ENCODE measurements around the gene MLX. TPM values are rescaled to one million over a fixed set of nuclear protein-coding genes. Genes with fewer than 3 reads are reported as not detected.

The MLX gene
- polyA plus RNA-seq, 2 donors, result 36.8 to 38.3 TPM

- Histone ChIP-seq H3K27me3 (ENCODE audit: control insufficient read depth in 1 of 2, insufficient read depth in 2 of 2, low read length in 2 of 2) (no peaks in the 10 kb centered on the region), H3K4me3 (ENCODE audit: low read depth in 1 of 2, low read length in 2 of 2) (peak overlapping the region in 1 of 2 donors; percentile 5), H3K9me3 (ENCODE audit: control insufficient read depth in 2 of 2, insufficient read depth in 1 of 2, low read depth in 1 of 2, low read length in 1 of 2) (no peaks in the 10 kb centered on the region), H3K4me1 (ENCODE audit: control insufficient read depth in 2 of 2, insufficient read depth in 2 of 2, low read length in 1 of 2) (peaks cover 13 to 38% of the 10 kb centered on the region in 2 donors), H3K36me3 (ENCODE audit: control insufficient read depth in 2 of 2, insufficient read depth in 2 of 2, low read length in 1 of 2) (peaks cover 7 to 25% of the 10 kb centered on the region in 2 donors), H3K27ac (ENCODE audit: low read depth in 2 of 2, low read length in 1 of 2) (peak overlapping the region in 1 of 2 donors; percentile 97)
- 81 to 85% methylated on average over 9 of the region's 9 CpGs for WGBS, 2 donors
Measured at GRCh38 chr17:42563950-42564349, 3.0 kb upstream of the MLX start.

GRCh38 chr17:42564815-42565522, 1.9 kb upstream of the MLX start:
- Histone ChIP-seq H3K27me3 (ENCODE audit: control insufficient read depth in 1 of 2, insufficient read depth in 2 of 2, low read length in 2 of 2) (no peaks in the 10 kb centered on the region), H3K4me1 (ENCODE audit: control insufficient read depth in 2 of 2, insufficient read depth in 2 of 2, low read length in 1 of 2) (peaks cover 13 to 38% of the 10 kb centered on the region in 2 donors), H3K27ac (ENCODE audit: low read depth in 2 of 2, low read length in 1 of 2) (peak overlapping the region in 1 of 2 donors; percentile 94), H3K36me3 (ENCODE audit: control insufficient read depth in 2 of 2, insufficient read depth in 2 of 2, low read length in 1 of 2) (peaks cover 15 to 35% of the 10 kb centered on the region in 2 donors), H3K4me3 (ENCODE audit: low read depth in 1 of 2, low read length in 2 of 2) (no peak overlapping the region), H3K9me3 (ENCODE audit: control insufficient read depth in 2 of 2, insufficient read depth in 1 of 2, low read depth in 1 of 2, low read length in 1 of 2) (no peaks in the 10 kb centered on the region)
- WGBS, 2 donors, result 86 to 88% methylated on average over 15 of the region's 15 CpGs

DNA sequence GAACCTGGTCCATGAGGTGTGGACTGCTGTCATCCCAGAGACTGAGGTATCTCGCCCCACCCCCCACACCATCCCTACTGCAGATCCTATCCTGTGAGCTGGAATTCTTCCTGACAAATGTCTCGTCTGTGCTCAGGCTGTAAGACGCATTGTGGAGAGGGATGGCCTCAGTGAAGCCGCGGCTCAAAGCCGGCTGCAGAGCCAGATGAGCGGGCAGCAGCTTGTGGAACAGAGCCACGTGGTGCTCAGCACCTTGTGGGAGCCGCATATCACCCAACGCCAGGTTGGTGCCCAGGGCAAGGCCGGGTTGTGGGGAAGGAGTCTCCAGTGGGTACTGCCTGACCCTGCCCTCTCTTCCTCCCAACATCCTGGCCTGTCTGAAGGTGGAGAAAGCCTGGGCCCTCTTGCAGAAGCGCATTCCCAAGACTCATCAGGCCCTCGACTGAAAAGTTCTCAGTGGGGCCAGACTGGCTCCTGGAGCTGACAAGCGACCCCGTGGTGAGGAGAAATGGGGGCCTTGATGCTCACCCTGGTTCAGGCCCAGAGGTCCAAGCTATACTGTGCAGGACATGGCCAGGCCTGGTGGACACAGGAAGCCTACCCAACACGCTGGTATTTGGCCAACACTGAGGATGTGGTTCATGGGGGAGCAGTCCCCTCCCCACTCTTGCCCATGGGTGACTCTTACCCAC, 1.2 kb upstream of the MLX start:
- peaks cover 13 to 38% of the 10 kb centered on the region in 2 donors for H3K4me1 ChIP-seq (ENCODE audit: control insufficient read depth in 2 of 2, insufficient read depth in 2 of 2, low read length in 1 of 2)
- H3K36me3 ChIP-seq (ENCODE audit: control insufficient read depth in 2 of 2, insufficient read depth in 2 of 2, low read length in 1 of 2), result peaks cover 18 to 38% of the 10 kb centered on the region in 2 donors
- peak overlapping the region in 1 of 2 donors; percentile 94 for H3K27ac ChIP-seq (ENCODE audit: low read depth in 2 of 2, low read length in 1 of 2)
- H3K4me3 ChIP-seq (ENCODE audit: low read depth in 1 of 2, low read length in 2 of 2), result no peak overlapping the region
- no peaks in the 10 kb centered on the region for H3K9me3 ChIP-seq (ENCODE audit: control insufficient read depth in 2 of 2, insufficient read depth in 1 of 2, low read depth in 1 of 2, low read length in 1 of 2)
- no peaks in the 10 kb centered on the region for H3K27me3 ChIP-seq (ENCODE audit: control insufficient read depth in 1 of 2, insufficient read depth in 2 of 2, low read length in 2 of 2)
- WGBS, 2 donors, result 89 to 91% methylated on average over 16 of the region's 16 CpGs

DNA sequence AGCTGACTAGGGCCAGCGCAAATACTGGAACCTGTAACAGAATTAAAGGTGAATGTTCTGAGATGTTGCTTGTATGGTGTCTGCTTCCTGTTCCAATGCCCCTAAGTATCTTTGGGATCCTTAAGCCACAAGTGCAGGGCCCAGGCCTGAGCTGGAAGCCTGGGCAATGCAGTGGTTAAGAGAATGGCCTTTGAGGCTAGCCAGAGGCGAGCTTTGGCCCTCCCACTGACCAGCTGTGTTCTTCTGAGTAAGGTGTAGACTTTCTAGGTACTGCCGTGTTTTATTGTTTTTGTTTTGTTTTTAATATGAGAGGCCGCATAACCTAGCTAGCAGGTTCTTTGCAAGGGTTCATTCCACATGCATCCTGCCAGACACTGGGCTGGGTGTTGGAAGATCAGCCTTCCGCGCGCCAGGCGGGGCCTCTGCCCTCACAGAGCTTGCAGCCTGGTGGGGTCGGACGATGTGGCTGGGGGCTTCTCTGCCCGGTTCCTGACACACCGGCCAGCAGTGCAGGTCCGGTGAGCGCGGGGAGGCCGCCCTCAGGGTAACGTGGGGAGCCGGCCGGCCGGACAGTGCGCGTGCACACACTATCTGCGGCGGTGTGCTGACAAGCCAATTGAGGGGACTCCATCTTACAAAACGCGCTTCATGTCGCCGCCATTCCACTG, 551 bp upstream of the MLX start:
- no peaks in the 10 kb centered on the region for H3K27me3 ChIP-seq (ENCODE audit: control insufficient read depth in 1 of 2, insufficient read depth in 2 of 2, low read length in 2 of 2)
- WGBS, 2 donors, result 30 to 31% methylated on average over 28 of the region's 28 CpGs
- no peaks in the 10 kb centered on the region for H3K9me3 ChIP-seq (ENCODE audit: control insufficient read depth in 2 of 2, insufficient read depth in 1 of 2, low read depth in 1 of 2, low read length in 1 of 2)
- peaks cover 13 to 35% of the 10 kb centered on the region in 2 donors for H3K4me1 ChIP-seq (ENCODE audit: control insufficient read depth in 2 of 2, insufficient read depth in 2 of 2, low read length in 1 of 2)
- H3K4me3 ChIP-seq (ENCODE audit: low read depth in 1 of 2, low read length in 2 of 2), result peak overlapping the region; percentile 74 to 92
- peak overlapping the region; percentile 89 to 94 for H3K27ac ChIP-seq (ENCODE audit: low read depth in 2 of 2, low read length in 1 of 2)
- peaks cover 20 to 38% of the 10 kb centered on the region in 2 donors for H3K36me3 ChIP-seq (ENCODE audit: control insufficient read depth in 2 of 2, insufficient read depth in 2 of 2, low read length in 1 of 2)

- H3K27ac ChIP-seq (ENCODE audit: low read depth in 2 of 2, low read length in 1 of 2), result peak overlapping the region in 1 of 2 donors; percentile 40
- H3K9me3 ChIP-seq (ENCODE audit: control insufficient read depth in 2 of 2, insufficient read depth in 1 of 2, low read depth in 1 of 2, low read length in 1 of 2), result no peaks in the 10 kb centered on the region
- WGBS, 2 donors, result 85 to 87% methylated on average over 14 of the region's 14 CpGs
- H3K27me3 ChIP-seq (ENCODE audit: control insufficient read depth in 1 of 2, insufficient read depth in 2 of 2, low read length in 2 of 2), result no peaks in the 10 kb centered on the region
- H3K4me1 ChIP-seq (ENCODE audit: control insufficient read depth in 2 of 2, insufficient read depth in 2 of 2, low read length in 1 of 2), result peaks cover 9 to 24% of the 10 kb centered on the region in 2 donors
- peaks cover 40 to 54% of the 10 kb centered on the region in 2 donors for H3K36me3 ChIP-seq (ENCODE audit: control insufficient read depth in 2 of 2, insufficient read depth in 2 of 2, low read length in 1 of 2)
- no peak overlapping the region for H3K4me3 ChIP-seq (ENCODE audit: low read depth in 1 of 2, low read length in 2 of 2)
Measured at GRCh38 chr17:42568341-42569111, 1.6 kb downstream of the MLX start.

- 65 to 74% methylated on average over 12 of the region's 12 CpGs for WGBS, 2 donors
- H3K4me3 ChIP-seq (ENCODE audit: low read depth in 1 of 2, low read length in 2 of 2), result no peak overlapping the region
- no peak overlapping the region for H3K27ac ChIP-seq (ENCODE audit: low read depth in 2 of 2, low read length in 1 of 2)
Measured at GRCh38 chr17:42571435-42572225, 4.7 kb downstream of the MLX start.

GRCh38 chr17:42573095-42573494, 6.2 kb downstream of the MLX start:
- H3K27ac ChIP-seq (ENCODE audit: low read depth in 2 of 2, low read length in 1 of 2), result no peak overlapping the region
- WGBS, 2 donors, result 83 to 86% methylated on average over 4 of the region's 4 CpGs
- H3K36me3 ChIP-seq (ENCODE audit: control insufficient read depth in 2 of 2, insufficient read depth in 2 of 2, low read length in 1 of 2), result peaks cover 42% of the 10 kb centered on the region in 2 donors
- peaks cover 0 to 3% of the 10 kb centered on the region in 2 donors for H3K4me1 ChIP-seq (ENCODE audit: control insufficient read depth in 2 of 2, insufficient read depth in 2 of 2, low read length in 1 of 2)
- H3K27me3 ChIP-seq (ENCODE audit: control insufficient read depth in 1 of 2, insufficient read depth in 2 of 2, low read length in 2 of 2), result no peaks in the 10 kb centered on the region
- H3K9me3 ChIP-seq (ENCODE audit: control insufficient read depth in 2 of 2, insufficient read depth in 1 of 2, low read depth in 1 of 2, low read length in 1 of 2), result no peaks in the 10 kb centered on the region
- no peak overlapping the region for H3K4me3 ChIP-seq (ENCODE audit: low read depth in 1 of 2, low read length in 2 of 2)

More at GRCh38 chr17:42571435-42572225, 4.7 kb downstream of the MLX start:
- Histone ChIP-seq H3K27me3 (ENCODE audit: control insufficient read depth in 1 of 2, insufficient read depth in 2 of 2, low read length in 2 of 2) (no peaks in the 10 kb centered on the region), H3K9me3 (ENCODE audit: control insufficient read depth in 2 of 2, insufficient read depth in 1 of 2, low read depth in 1 of 2, low read length in 1 of 2) (no peaks in the 10 kb centered on the region), H3K4me1 (ENCODE audit: control insufficient read depth in 2 of 2, insufficient read depth in 2 of 2, low read length in 1 of 2) (peaks cover 0 to 9% of the 10 kb centered on the region in 2 donors), H3K36me3 (ENCODE audit: control insufficient read depth in 2 of 2, insufficient read depth in 2 of 2, low read length in 1 of 2) (peaks cover 42% of the 10 kb centered on the region in 2 donors)

DNA sequence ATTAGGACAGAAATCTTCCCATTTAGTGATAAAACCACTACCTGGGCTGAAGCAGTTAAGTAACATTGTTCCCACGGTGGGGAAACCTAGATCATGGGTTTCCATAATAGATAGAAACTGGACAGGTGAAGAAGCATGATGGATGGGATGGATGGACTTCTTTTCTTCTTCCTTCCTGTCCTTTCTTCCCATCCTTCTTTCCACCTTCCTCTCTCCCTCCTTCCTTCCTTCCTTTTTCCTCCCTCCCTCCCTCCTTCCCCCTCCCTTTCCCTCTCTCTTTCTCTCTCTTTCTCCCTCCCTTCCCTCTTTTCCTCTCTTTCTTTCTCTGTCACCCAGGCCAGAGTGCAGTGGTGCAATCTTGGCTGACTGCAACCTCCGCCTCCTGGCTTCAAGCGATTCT, 7.6 kb downstream of the MLX start:
- no peak overlapping the region for H3K27ac ChIP-seq (ENCODE audit: low read depth in 2 of 2, low read length in 1 of 2)
- H3K27me3 ChIP-seq (ENCODE audit: control insufficient read depth in 1 of 2, insufficient read depth in 2 of 2, low read length in 2 of 2), result no peaks in the 10 kb centered on the region
- H3K9me3 ChIP-seq (ENCODE audit: control insufficient read depth in 2 of 2, insufficient read depth in 1 of 2, low read depth in 1 of 2, low read length in 1 of 2), result no peaks in the 10 kb centered on the region
- 79 to 81% methylated on average over 3 of the region's 3 CpGs for WGBS, 2 donors
- no peak overlapping the region for H3K4me3 ChIP-seq (ENCODE audit: low read depth in 1 of 2, low read length in 2 of 2)
- peaks cover 30 to 34% of the 10 kb centered on the region in 2 donors for H3K36me3 ChIP-seq (ENCODE audit: control insufficient read depth in 2 of 2, insufficient read depth in 2 of 2, low read length in 1 of 2)
- H3K4me1 ChIP-seq (ENCODE audit: control insufficient read depth in 2 of 2, insufficient read depth in 2 of 2, low read length in 1 of 2), result no peaks in the 10 kb centered on the region
